Ascending aorta (tissue), 2 donors: Measurements from ENCODE around the gene CST4. TPM values are rescaled to one million over a fixed set of nuclear protein-coding genes. Genes with fewer than 3 reads are reported as not detected.
"Not testable (repeated sequence)": the region's sequence is repeated elsewhere in the genome, so short reads cannot be mapped to it uniquely, and the experiment has no call there.

Source experiments
- DNase-seq, 2 donors: peaks; one replicate each; pipeline ENCODE4 v3.0.0-alpha.2; 2019; ENCODE audit warnings: low spot score in 2 of 2
- H3K27ac ChIP-seq, 2 donors: fragments of 200-600 bp; sonication (generic); one replicate each; pipeline ENCODE4 v1.5.1; 2016 to 2017; ENCODE audit warnings: mild to moderate bottlenecking in 1 of 2
- H3K27me3 ChIP-seq: fragments of 200-600 bp; sonication (generic); one replicate; pipeline ENCODE4 v1.5.1; 2017
- H3K36me3 ChIP-seq, 2 donors: fragments of 200-600 bp; sonication (generic); one replicate each; pipeline ENCODE4 v1.5.1; 2016
- H3K4me1 ChIP-seq, 2 donors: fragments of 200-600 bp; sonication (generic); one replicate each; pipeline ENCODE4 v1.5.1; 2016 to 2017; ENCODE audit warnings: mild to moderate bottlenecking in 1 of 2
- H3K4me3 ChIP-seq, 2 donors: fragments of 200-600 bp; sonication (generic); one replicate each; pipeline ENCODE4 v1.5.1; 2016 to 2017; ENCODE audit warnings: mild to moderate bottlenecking in 1 of 2
- H3K9me3 ChIP-seq, 2 donors: fragments of 200-600 bp; sonication (generic); one replicate each; pipeline ENCODE4 v1.5.1; 2016
- intact Hi-C: fragments of 100-400 bp; cut with DNase I; formaldehyde crosslinking; loops from one replicate; pipeline ENCODE4 v1.15.1; 2023
- total RNA-seq: library from RNA; depleted of rRNA; stranded (reverse); fragments of >200 nt; gene quantifications from one replicate; pipeline ENCODE4 v1.1.0, GENCODE V29; 2016
- TF ChIP-seq, protein P1 (sequence below), 3 experiments: fragments of 200-600 bp in 2 of 3; fragments of 450-650 bp in 1 of 3; sonication (generic) in 2 of 3; IDR thresholded peaks; one replicate each; pipeline ENCODE4 v1.5.1; 2016 to 2019; ENCODE audit warnings: antibody characterized with exemption in 3 of 3, mild to moderate bottlenecking in 1 of 3, moderate library complexity in 1 of 3

Gene CST4
- total RNA-seq, 1 donor from 2014 or later = not detected

DNA sequence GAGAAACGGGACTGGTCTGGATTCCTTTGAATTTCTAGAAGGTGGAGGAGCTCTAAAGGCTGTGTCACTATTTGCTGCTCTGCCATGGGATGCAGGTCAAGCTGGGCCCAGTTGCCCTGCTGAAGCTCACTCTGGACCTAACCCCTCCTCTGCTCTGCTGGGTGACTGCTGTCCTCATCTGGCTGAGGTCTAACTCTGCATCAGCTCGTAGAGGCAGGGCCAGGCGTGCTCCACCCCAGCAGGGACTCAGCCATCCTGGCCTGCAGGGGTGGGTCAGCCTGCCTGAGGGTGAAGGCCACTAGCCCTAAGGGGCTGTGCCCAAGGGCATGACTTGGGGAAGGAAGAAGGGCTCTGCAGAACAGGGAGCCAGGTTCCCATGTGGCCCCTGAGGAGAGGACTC lies 852 bp downstream of the CST4 start:
- intact Hi-C loops = no loop called here
- TF ChIP-seq, protein P1, sequence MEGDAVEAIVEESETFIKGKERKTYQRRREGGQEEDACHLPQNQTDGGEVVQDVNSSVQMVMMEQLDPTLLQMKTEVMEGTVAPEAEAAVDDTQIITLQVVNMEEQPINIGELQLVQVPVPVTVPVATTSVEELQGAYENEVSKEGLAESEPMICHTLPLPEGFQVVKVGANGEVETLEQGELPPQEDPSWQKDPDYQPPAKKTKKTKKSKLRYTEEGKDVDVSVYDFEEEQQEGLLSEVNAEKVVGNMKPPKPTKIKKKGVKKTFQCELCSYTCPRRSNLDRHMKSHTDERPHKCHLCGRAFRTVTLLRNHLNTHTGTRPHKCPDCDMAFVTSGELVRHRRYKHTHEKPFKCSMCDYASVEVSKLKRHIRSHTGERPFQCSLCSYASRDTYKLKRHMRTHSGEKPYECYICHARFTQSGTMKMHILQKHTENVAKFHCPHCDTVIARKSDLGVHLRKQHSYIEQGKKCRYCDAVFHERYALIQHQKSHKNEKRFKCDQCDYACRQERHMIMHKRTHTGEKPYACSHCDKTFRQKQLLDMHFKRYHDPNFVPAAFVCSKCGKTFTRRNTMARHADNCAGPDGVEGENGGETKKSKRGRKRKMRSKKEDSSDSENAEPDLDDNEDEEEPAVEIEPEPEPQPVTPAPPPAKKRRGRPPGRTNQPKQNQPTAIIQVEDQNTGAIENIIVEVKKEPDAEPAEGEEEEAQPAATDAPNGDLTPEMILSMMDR (IDR thresholded peaks at IDR 0.05) = no peak
- Histone ChIP-seq H3K4me1 (no peaks in the 10 kb centered on the region), H3K27me3 (no peaks in the 10 kb centered on the region), H3K36me3 (no peaks in the 10 kb centered on the region), H3K27ac (no peak overlapping the region), H3K9me3 (no peaks in the 10 kb centered on the region), H3K4me3 (no peak overlapping the region)
- peak in 1 of 2 donors; percentile 46 for DNase-seq

- H3K27ac ChIP-seq = no peak overlapping the region
- peak in 1 of 2 donors; percentile 25 for DNase-seq
- H3K36me3 ChIP-seq = no peaks in the 10 kb centered on the region
- H3K4me3 ChIP-seq = no peak overlapping the region
- TF ChIP-seq, protein P1 (IDR thresholded peaks at IDR 0.05) = no peak
- no peaks in the 10 kb centered on the region for H3K4me1 ChIP-seq
- intact Hi-C loops = no loop called here
- no peaks in the 10 kb centered on the region for H3K27me3 ChIP-seq
- no peaks in the 10 kb centered on the region for H3K9me3 ChIP-seq
These were observed 2.6 kb downstream of the CST4 start for GRCh38 chr20:23686046-23686750.

DNA sequence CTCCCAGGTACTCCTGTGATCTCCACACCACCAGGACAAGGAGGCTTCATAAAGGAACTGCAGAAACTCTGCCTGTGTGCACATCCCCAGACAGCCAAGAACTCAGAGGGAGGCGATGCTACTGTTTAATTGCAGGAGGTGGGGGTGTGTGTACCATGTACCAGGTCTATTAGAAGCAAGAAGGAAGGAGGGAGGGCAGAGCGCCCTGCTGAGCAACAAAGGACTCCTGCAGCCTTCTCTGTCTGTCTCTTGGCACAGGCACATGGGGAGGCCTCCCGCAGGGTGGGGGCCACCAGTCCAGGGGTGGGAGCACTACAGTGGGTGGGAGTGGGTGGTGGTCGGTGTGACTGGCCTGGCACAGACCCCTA lies 3.3 kb downstream of the CST4 start:
- H3K9me3 ChIP-seq, H3K4me1 ChIP-seq, H3K36me3 ChIP-seq, intact Hi-C loops, H3K27ac ChIP-seq, H3K27me3 ChIP-seq, H3K4me3 ChIP-seq: not testable (repeated sequence)
- DNase-seq = peak in 1 of 2 donors; percentile 42

- H3K9me3 ChIP-seq = no peaks in the 10 kb centered on the region
- intact Hi-C loops = no loop called here
- H3K4me1 ChIP-seq = no peaks in the 10 kb centered on the region
- no peak overlapping the region for H3K4me3 ChIP-seq
- TF ChIP-seq, protein P1 (IDR thresholded peaks at IDR 0.05) = no peak
- H3K36me3 ChIP-seq = no peaks in the 10 kb centered on the region
- no peak overlapping the region for H3K27ac ChIP-seq
- DNase-seq = peak in 1 of 2 donors; percentile 12
- no peaks in the 10 kb centered on the region for H3K27me3 ChIP-seq
These were observed 4.6 kb downstream of the CST4 start for GRCh38 chr20:23684261-23684660.

DNA sequence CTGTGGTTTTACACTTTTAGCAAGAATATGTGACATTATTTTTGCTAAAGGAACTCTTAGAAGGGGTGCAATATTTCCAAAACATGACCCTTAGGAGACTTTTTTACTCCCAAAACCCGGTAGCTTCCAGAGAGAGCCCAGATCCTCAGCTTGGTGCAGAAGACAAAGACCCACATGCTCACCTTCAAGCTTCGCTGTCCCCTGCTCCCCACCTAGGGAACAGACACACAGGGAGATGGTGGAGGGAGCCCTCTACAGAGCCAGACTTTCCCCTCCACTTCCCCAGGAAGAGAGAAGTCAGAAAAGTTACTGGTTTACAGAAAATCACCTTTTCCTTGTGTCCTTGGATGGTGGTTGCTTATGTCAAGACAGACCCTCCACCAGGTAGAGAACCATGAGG lies 5.0 kb downstream of the CST4 start:
- intact Hi-C loops = no loop called here
- H3K27me3 ChIP-seq = no peaks in the 10 kb centered on the region
- TF ChIP-seq, protein P1 (IDR thresholded peaks at IDR 0.05) = no peak
- H3K4me1 ChIP-seq = no peaks in the 10 kb centered on the region
- H3K36me3 ChIP-seq = no peaks in the 10 kb centered on the region
- no peaks in the 10 kb centered on the region for H3K9me3 ChIP-seq
- peak in 1 of 2 donors; percentile 24 for DNase-seq
- H3K27ac ChIP-seq = no peak overlapping the region
- H3K4me3 ChIP-seq = no peak overlapping the region

GRCh38 chr20:23683281-23683680 lies 5.6 kb downstream of the CST4 start:
- no peak overlapping the region for H3K4me3 ChIP-seq
- no peaks in the 10 kb centered on the region for H3K4me1 ChIP-seq
- H3K27me3 ChIP-seq = no peaks in the 10 kb centered on the region
- no peaks in the 10 kb centered on the region for H3K36me3 ChIP-seq
- no peak overlapping the region for H3K27ac ChIP-seq
- TF ChIP-seq, protein P1 (IDR thresholded peaks at IDR 0.05) = no peak
- no peak for DNase-seq
- intact Hi-C loops = no loop called here
- no peaks in the 10 kb centered on the region for H3K9me3 ChIP-seq
